Stomach (tissue), 9 donors: ENCODE measurements around the gene TNFSF9. TPM values are rescaled to one million over a fixed set of nuclear protein-coding genes. Genes with fewer than 3 reads are reported as not detected.
"Not testable (repeated sequence)": the region's sequence is repeated elsewhere in the genome, so short reads cannot be mapped to it uniquely, and the experiment has no call there.

Source experiments
- DNase-seq, 2 donors: peaks; one replicate each; pipeline versions ENCODE4 v3.0.0 to v3.0.0-alpha.2; 2013 to 2019
- H3K27ac ChIP-seq, 5 donors: fragments of 200-600 bp in 4 of 5; sonication (generic) in 4 of 5; one replicate each; pipeline ENCODE4 v1.5.1; 2013 to 2019; ENCODE audit warnings: mild to moderate bottlenecking in 1 of 5, moderate library complexity in 1 of 5
- H3K27me3 ChIP-seq, 3 donors: fragments of 200-600 bp; sonication (generic); one replicate each; pipeline ENCODE4 v1.5.1; 2017 to 2019; ENCODE audit warnings: mixed run types in 1 of 3
- H3K36me3 ChIP-seq, 4 donors: fragments of 200-600 bp; sonication (generic); 1 replicate in 3 of 4; 2 replicates in 1 of 4; pipeline ENCODE4 v1.5.1; 2016 to 2019
- H3K4me1 ChIP-seq, 4 donors: fragments of 200-600 bp; sonication (generic); one replicate each; pipeline ENCODE4 v1.5.1; 2016 to 2019
- H3K4me3 ChIP-seq, 4 donors: fragments of 200-600 bp; sonication (generic) in 3 of 4; one replicate each; pipeline ENCODE4 v1.5.1; 2016 to 2019; ENCODE audit warnings: mild to moderate bottlenecking in 1 of 4
- H3K9me3 ChIP-seq, 4 donors: fragments of 200-600 bp; sonication (generic); one replicate each; pipeline ENCODE4 v1.5.1; 2016 to 2019
- CTCF ChIP-seq, 7 experiments: fragments of 450-650 bp in 4 of 7; fragments of 200-600 bp in 3 of 7; sonication (generic) in 3 of 7; IDR thresholded peaks; one replicate each; pipeline ENCODE4 v1.5.1; 2016 to 2019; ENCODE audit warnings: antibody characterized with exemption in 7 of 7, control low read depth in 2 of 7, mild to moderate bottlenecking in 1 of 7
- EP300 ChIP-seq: sonication (generic); formaldehyde crosslinking; IDR thresholded peaks from one replicate; pipeline ENCODE4 v1.6.1; 2017; ENCODE audit warnings: antibody characterized with exemption
- POLR2A ChIP-seq, 4 donors: fragments of 450-650 bp; IDR thresholded peaks; one replicate each; pipeline ENCODE4 v1.6.1; 2016; ENCODE audit warnings: antibody characterized with exemption in 4 of 4, control low read depth in 2 of 4, mild to moderate bottlenecking in 1 of 4, moderate library complexity in 1 of 4
- POLR2AphosphoS5 ChIP-seq, 3 donors: sonication (generic); formaldehyde crosslinking; IDR thresholded peaks; one replicate each; pipeline ENCODE4 v1.6.1; 2016; ENCODE audit warnings: antibody characterized with exemption in 3 of 3
- WGBS, 5 donors: extraction: QIAGEN DNeasy Blood & Tissue Kit in 3 of 5; methylation state at CpG; one replicate each; pipeline versions ENCODE4 v1.1.5 to v1.1.7; 2013 to 2018; 5-methylcytosine and 5-hydroxymethylcytosine counted together
- intact Hi-C: fragments of 100-400 bp; cut with DNase I; formaldehyde crosslinking; loops from one replicate; pipeline ENCODE4 v1.15.1; 2023; ENCODE audit warnings: low total_unique reads
- polyA plus RNA-seq, 3 donors: library from polyadenylated mRNA; stranded (reverse); fragments of 200-250 nt; gene quantifications; one replicate each; pipeline ENCODE4 v1.2.3, GENCODE V29; 2013
- total RNA-seq, 5 donors: library from RNA; depleted of rRNA; stranded (reverse); fragments of >200 nt; gene quantifications; one replicate each; pipeline versions ENCODE4 v1.1.0 to v1.2.3, GENCODE V29; 2014 to 2016
- donor health status: healthy with polysubstance abuse.
- donor health status: Bipolar disorder and iron deficiency.
- donor health status: healthy.

The TNFSF9 gene
- total and polyA plus RNA-seq, 8 donors: 0.85 TPM; not detected in 7

GRCh38 chr19:6539514-6539913, 8.7 kb downstream of the TNFSF9 start:
- intact Hi-C loops: no loop called here
- WGBS, 5 donors: 77 to 90% (median 82%) methylated on average over 6 of the region's 6 CpGs
- Histone ChIP-seq H3K27me3 (peaks cover 0 to 17% (median 4%) of the 10 kb centered on the region in 3 donors), H3K27ac (no peak overlapping the region), H3K4me1 (peaks cover 0 to 3% (median under 1%) of the 10 kb centered on the region in 4 donors), H3K36me3 (no peaks in the 10 kb centered on the region), H3K4me3 (no peak overlapping the region), H3K9me3 (peaks cover 0 to 7% (median 0%) of the 10 kb centered on the region in 4 donors)
- TF ChIP-seq POLR2A (IDR thresholded peaks at IDR 0.05) (no peak), CTCF (IDR thresholded peaks at IDR 0.05) (no peak), EP300 (no peak), POLR2AphosphoS5 (IDR thresholded peaks at IDR 0.05) (no peak)
- no peak for DNase-seq

- no peak overlapping the region for H3K4me3 ChIP-seq
- H3K36me3 ChIP-seq: no peaks in the 10 kb centered on the region
- no peak for TF ChIP-seq POLR2AphosphoS5 (IDR thresholded peaks at IDR 0.05)
- no peak for TF ChIP-seq CTCF (IDR thresholded peaks at IDR 0.05)
- TF ChIP-seq EP300: no peak
- TF ChIP-seq POLR2A (IDR thresholded peaks at IDR 0.05): no peak
- H3K27ac ChIP-seq: no peak overlapping the region
- H3K4me1 ChIP-seq: no peaks in the 10 kb centered on the region
- intact Hi-C loops: no loop called here
- H3K27me3 ChIP-seq: peaks cover 0 to 21% (median 0%) of the 10 kb centered on the region in 3 donors
- 69 to 75% (median 71%) methylated on average over 13 of the region's 13 CpGs for WGBS, 5 donors
- H3K9me3 ChIP-seq: peaks cover 0 to 7% (median 0%) of the 10 kb centered on the region in 4 donors
- DNase-seq: no peak
These were observed 10.3 kb downstream of the TNFSF9 start for GRCh38 chr19:6540918-6541689.

- WGBS, 5 donors: 65 to 80% (median 73%) methylated on average over 11 of the region's 11 CpGs
- Histone ChIP-seq H3K9me3 (peaks cover 0 to 5% (median 2%) of the 10 kb centered on the region in 4 donors), H3K4me3 (no peak overlapping the region), H3K36me3 (no peaks in the 10 kb centered on the region), H3K27ac (no peak overlapping the region), H3K27me3 (peaks cover 0 to 16% (median 0%) of the 10 kb centered on the region in 3 donors), H3K4me1 (no peaks in the 10 kb centered on the region)
- intact Hi-C loops: no loop called here
- DNase-seq: no peak
- TF ChIP-seq EP300: no peak
- no peak for TF ChIP-seq POLR2AphosphoS5 (IDR thresholded peaks at IDR 0.05)
- TF ChIP-seq CTCF (IDR thresholded peaks at IDR 0.05): no peak
- TF ChIP-seq POLR2A (IDR thresholded peaks at IDR 0.05): no peak
These were observed 13.1 kb downstream of the TNFSF9 start for GRCh38 chr19:6543866-6544347.

- H3K27ac ChIP-seq, H3K9me3 ChIP-seq, intact Hi-C loops, H3K4me1 ChIP-seq, H3K4me3 ChIP-seq, H3K36me3 ChIP-seq, DNase-seq: not testable (repeated sequence)
- peaks cover 0 to 19% (median 10%) of the 10 kb centered on the region in 3 donors for H3K27me3 ChIP-seq
- WGBS, 5 donors: 82 to 88% (median 87%) methylated on average over 6 of the region's 6 CpGs
These were observed 19.9 kb downstream of the TNFSF9 start for GRCh38 chr19:6550679-6551078.

- intact Hi-C loops: no loop called here
- 82 to 92% (median 83%) methylated on average over 3 of the region's 3 CpGs for WGBS, 5 donors
- TF ChIP-seq POLR2A (IDR thresholded peaks at IDR 0.05) (no peak), POLR2AphosphoS5 (IDR thresholded peaks at IDR 0.05) (no peak), CTCF (IDR thresholded peaks at IDR 0.05) (no peak), EP300 (no peak)
These were observed 20.3 kb downstream of the TNFSF9 start for GRCh38 chr19:6551091-6551490.

More at GRCh38 chr19:6551091-6551490, 20.3 kb downstream of the TNFSF9 start:
- H3K9me3 ChIP-seq: peaks cover 0 to 5% (median 2%) of the 10 kb centered on the region in 4 donors
- no peak for DNase-seq
- H3K4me1 ChIP-seq: no peaks in the 10 kb centered on the region
- H3K4me3 ChIP-seq: no peak overlapping the region
- no peak overlapping the region for H3K27ac ChIP-seq
- no peaks in the 10 kb centered on the region for H3K36me3 ChIP-seq
- peaks cover 0 to 19% (median 10%) of the 10 kb centered on the region in 3 donors for H3K27me3 ChIP-seq
